Liver (tissue), 3 donors: ENCODE results near the gene KPNA4.

Source experiments
- GABPA ChIP-seq, 2 donors: IDR thresholded peaks in 1 of 2; conservative IDR thresholded peaks in 1 of 2; 2 replicates each; pipeline ENCODE4 v1.6.1; 2016; ENCODE audit warnings: antibody characterized with exemption in 2 of 2, mild to moderate bottlenecking in 1 of 2, moderate library complexity in 1 of 2
- HNF4G ChIP-seq: IDR thresholded peaks from 2 replicates; pipeline ENCODE4 v1.6.1; 2016; ENCODE audit warnings: antibody characterized with exemption
- JUND ChIP-seq, 2 donors: IDR thresholded peaks; 2 replicates each; pipeline ENCODE4 v1.6.1; 2016; ENCODE audit warnings: antibody characterized with exemption in 2 of 2
- MAX ChIP-seq: IDR thresholded peaks from 2 replicates; pipeline ENCODE4 v1.6.1; 2016; ENCODE audit warnings: antibody characterized with exemption
- NR2F2 ChIP-seq: IDR thresholded peaks from 2 replicates; pipeline ENCODE4 v1.6.1; 2016; ENCODE audit warnings: antibody characterized with exemption
- RAD21 ChIP-seq, 2 donors: IDR thresholded peaks; 2 replicates each; pipeline ENCODE4 v1.6.1; 2016; ENCODE audit warnings: antibody characterized with exemption in 2 of 2, mild to moderate bottlenecking in 2 of 2
- REST ChIP-seq: IDR thresholded peaks from 2 replicates; pipeline ENCODE4 v1.6.1; 2016; ENCODE audit warnings: antibody characterized with exemption, mild to moderate bottlenecking
- RXRA ChIP-seq, 2 donors: IDR thresholded peaks; 2 replicates each; pipeline ENCODE4 v1.6.1; 2017 to 2018; ENCODE audit warnings: antibody characterized with exemption in 2 of 2, mild to moderate bottlenecking in 1 of 2
- SP1 ChIP-seq: IDR thresholded peaks from 2 replicates; pipeline ENCODE4 v1.6.1; 2018; ENCODE audit warnings: antibody characterized with exemption, mild to moderate bottlenecking
- YY1 ChIP-seq: IDR thresholded peaks from 2 replicates; pipeline ENCODE4 v1.6.1; 2016; ENCODE audit warnings: antibody characterized with exemption, mild to moderate bottlenecking
- TF ChIP-seq, protein P1 (sequence below): fragments of 150-350 bp; IDR thresholded peaks from 2 replicates; pipeline ENCODE4 v1.5.1; 2017; ENCODE audit warnings: improper control_type of control experiment, low read depth, low read length; ENCODE audit not compliant: missing input control
- TF ChIP-seq, protein P2 (sequence below): IDR thresholded peaks from 2 replicates; pipeline ENCODE4 v1.6.1; 2016; ENCODE audit warnings: antibody characterized with exemption
- donor health status: healthy.
- donor health status: healthy.

DNA sequence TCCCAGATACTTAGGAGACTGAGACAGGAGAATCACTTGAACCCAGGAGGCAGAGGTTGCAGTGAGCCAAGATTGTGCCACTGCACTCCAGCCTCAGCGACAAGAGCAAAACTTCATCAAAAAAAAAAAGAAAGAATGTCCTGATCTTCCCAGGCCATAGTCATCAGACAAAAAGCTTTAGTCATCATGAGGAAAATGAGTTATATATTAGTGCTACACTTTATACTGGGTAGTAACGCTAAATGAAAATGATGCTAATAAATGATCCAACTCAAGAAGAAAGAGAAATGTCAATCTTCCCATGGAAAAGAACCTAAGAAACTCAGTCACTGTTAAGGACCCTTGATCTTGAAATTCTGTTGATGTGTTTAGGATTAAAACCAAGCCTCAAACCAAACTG is 89.5 kb downstream of the KPNA4 start:
- TF ChIP-seq, protein P1, sequence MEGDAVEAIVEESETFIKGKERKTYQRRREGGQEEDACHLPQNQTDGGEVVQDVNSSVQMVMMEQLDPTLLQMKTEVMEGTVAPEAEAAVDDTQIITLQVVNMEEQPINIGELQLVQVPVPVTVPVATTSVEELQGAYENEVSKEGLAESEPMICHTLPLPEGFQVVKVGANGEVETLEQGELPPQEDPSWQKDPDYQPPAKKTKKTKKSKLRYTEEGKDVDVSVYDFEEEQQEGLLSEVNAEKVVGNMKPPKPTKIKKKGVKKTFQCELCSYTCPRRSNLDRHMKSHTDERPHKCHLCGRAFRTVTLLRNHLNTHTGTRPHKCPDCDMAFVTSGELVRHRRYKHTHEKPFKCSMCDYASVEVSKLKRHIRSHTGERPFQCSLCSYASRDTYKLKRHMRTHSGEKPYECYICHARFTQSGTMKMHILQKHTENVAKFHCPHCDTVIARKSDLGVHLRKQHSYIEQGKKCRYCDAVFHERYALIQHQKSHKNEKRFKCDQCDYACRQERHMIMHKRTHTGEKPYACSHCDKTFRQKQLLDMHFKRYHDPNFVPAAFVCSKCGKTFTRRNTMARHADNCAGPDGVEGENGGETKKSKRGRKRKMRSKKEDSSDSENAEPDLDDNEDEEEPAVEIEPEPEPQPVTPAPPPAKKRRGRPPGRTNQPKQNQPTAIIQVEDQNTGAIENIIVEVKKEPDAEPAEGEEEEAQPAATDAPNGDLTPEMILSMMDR: no peak
- TF ChIP-seq GABPA (IDR thresholded peaks at IDR 0.05 in 1 of 2, conservative IDR thresholded peaks at IDR 0.05 in 1 of 2) (no peak), MAX (no peak), SP1 (no peak), RAD21 (IDR thresholded peaks at IDR 0.05) (no peak), RXRA (IDR thresholded peaks at IDR 0.05) (no peak), NR2F2 (no peak), REST (no peak), HNF4G (no peak), YY1 (no peak), JUND (IDR thresholded peaks at IDR 0.05) (no peak)
- TF ChIP-seq, protein P2, sequence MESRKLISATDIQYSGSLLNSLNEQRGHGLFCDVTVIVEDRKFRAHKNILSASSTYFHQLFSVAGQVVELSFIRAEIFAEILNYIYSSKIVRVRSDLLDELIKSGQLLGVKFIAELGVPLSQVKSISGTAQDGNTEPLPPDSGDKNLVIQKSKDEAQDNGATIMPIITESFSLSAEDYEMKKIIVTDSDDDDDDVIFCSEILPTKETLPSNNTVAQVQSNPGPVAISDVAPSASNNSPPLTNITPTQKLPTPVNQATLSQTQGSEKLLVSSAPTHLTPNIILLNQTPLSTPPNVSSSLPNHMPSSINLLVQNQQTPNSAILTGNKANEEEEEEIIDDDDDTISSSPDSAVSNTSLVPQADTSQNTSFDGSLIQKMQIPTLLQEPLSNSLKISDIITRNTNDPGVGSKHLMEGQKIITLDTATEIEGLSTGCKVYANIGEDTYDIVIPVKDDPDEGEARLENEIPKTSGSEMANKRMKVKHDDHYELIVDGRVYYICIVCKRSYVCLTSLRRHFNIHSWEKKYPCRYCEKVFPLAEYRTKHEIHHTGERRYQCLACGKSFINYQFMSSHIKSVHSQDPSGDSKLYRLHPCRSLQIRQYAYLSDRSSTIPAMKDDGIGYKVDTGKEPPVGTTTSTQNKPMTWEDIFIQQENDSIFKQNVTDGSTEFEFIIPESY: no peak
